Neural progenitor cell (in vitro differentiated cells): ENCODE results near the gene DTNB. TPM values are rescaled to one million over a fixed set of nuclear protein-coding genes. Genes with fewer than 3 reads are reported as not detected.

Experiments
- DNase-seq: peaks from one replicate; pipeline ENCODE4 v3.0.0-alpha.2; 2016; ENCODE audit warnings: low spot score
- H2AFZ ChIP-seq: fragments of 200-600 bp; sonication (generic); replicated peaks from 2 replicates; pipeline ENCODE4 v1.6.1; 2016; ENCODE audit warnings: antibody characterized with exemption
- H3F3A ChIP-seq: fragments of 200-600 bp; sonication (generic); 2 replicates; pipeline ENCODE4 v1.6.1; 2016; ENCODE audit warnings: antibody characterized with exemption, low read depth
- H3K27ac ChIP-seq: fragments of 200-600 bp; sonication (generic); 2 replicates; pipeline ENCODE4 v1.5.1; 2016; ENCODE audit warnings: mild to moderate bottlenecking
- H3K27me3 ChIP-seq: fragments of 200-600 bp; sonication (generic); 2 replicates; pipeline ENCODE4 v1.6.1; 2016; ENCODE audit warnings: mild to moderate bottlenecking, moderate library complexity
- H3K36me3 ChIP-seq: fragments of 200-600 bp; sonication (generic); 2 replicates; pipeline ENCODE4 v1.5.1; 2016
- H3K4me1 ChIP-seq: fragments of 200-600 bp; sonication (generic); 2 replicates; pipeline ENCODE4 v1.6.1; 2016; ENCODE audit warnings: mixed run types
- H3K4me2 ChIP-seq: fragments of 200-600 bp; sonication (generic); 2 replicates; pipeline ENCODE4 v1.6.1; 2016
- H3K4me3 ChIP-seq: fragments of 200-600 bp; sonication (generic); 2 replicates; pipeline ENCODE4 v1.5.1; 2016
- H3K79me2 ChIP-seq: fragments of 200-600 bp; sonication (generic); 2 replicates; pipeline ENCODE4 v1.6.1; 2016; ENCODE audit warnings: low read depth
- H3K9ac ChIP-seq: fragments of 200-600 bp; sonication (generic); 2 replicates; pipeline ENCODE4 v1.6.1; 2016
- H3K9me3 ChIP-seq: fragments of 200-600 bp; sonication (generic); 2 replicates; pipeline ENCODE4 v1.5.1; 2016; ENCODE audit warnings: low read depth
- H4K20me1 ChIP-seq: fragments of 200-600 bp; sonication (generic); 2 replicates; pipeline ENCODE4 v1.6.1; 2016; ENCODE audit warnings: low read depth
- H3K27ac Mint-ChIP-seq: 3 replicates; pipeline ENCODE4 v1.8.0; 2021; ENCODE audit warnings: mixed read lengths
- H3K27me3 Mint-ChIP-seq: 2 replicates; pipeline ENCODE4 v1.8.0; 2022; ENCODE audit warnings: low read depth, mild to moderate bottlenecking, inconsistent platforms, moderate library complexity, mixed read lengths; ENCODE audit not compliant: insufficient read depth
- H3K36me3 Mint-ChIP-seq: 3 replicates; pipeline ENCODE4 v1.8.0; 2021; ENCODE audit warnings: mixed read lengths
- H3K4me1 Mint-ChIP-seq: 3 replicates; pipeline ENCODE4 v1.8.0; 2021; ENCODE audit warnings: mixed read lengths
- H3K4me3 Mint-ChIP-seq: 3 replicates; pipeline ENCODE4 v1.8.0; 2021; ENCODE audit warnings: mild to moderate bottlenecking, moderate library complexity, mixed read lengths
- H3K9me3 Mint-ChIP-seq: 3 replicates; pipeline ENCODE4 v1.8.0; 2020; ENCODE audit warnings: mixed read lengths
- EZH2 ChIP-seq: fragments of 200-600 bp; sonication (generic); IDR thresholded peaks from 2 replicates; pipeline ENCODE4 v1.6.1; 2017; ENCODE audit warnings: antibody characterized with exemption, mild to moderate bottlenecking, moderate library complexity
- EZH2phosphoT487 ChIP-seq: fragments of 200-600 bp; sonication (generic); IDR thresholded peaks from 2 replicates; pipeline ENCODE4 v1.6.1; 2017; ENCODE audit warnings: antibody characterized with exemption
- microRNA counts: library from miRNA; unstranded; fragments of <30 nt; microRNA quantifications from one replicate; lab custom pipeline; 2016
- microRNA-seq: library from miRNA; unstranded; fragments of <30 nt; microRNA quantifications from one replicate; pipeline ENCODE4, GENCODE V29; 2016
- small RNA-seq: library from RNA; depleted of rRNA; stranded (forward); fragments of <200 nt; gene quantifications from one replicate; pipeline ENCODE3, GENCODE V24; 2015
- total RNA-seq: library from RNA; depleted of rRNA; stranded (reverse); fragments of >200 nt; gene quantifications from 2 replicates; pipeline ENCODE4 v1.2.3, GENCODE V29; 2015; ENCODE audit warnings: low replicate concordance
- TF ChIP-seq, protein P1 (sequence below): fragments of 200-600 bp; sonication (generic); IDR thresholded peaks from 2 replicates; pipeline ENCODE4 v1.5.1; 2017; ENCODE audit warnings: antibody characterized with exemption, mild to moderate bottlenecking

DTNB gene
- total RNA-seq, 1 donor from 2014 or later = 27.1 TPM

DNA sequence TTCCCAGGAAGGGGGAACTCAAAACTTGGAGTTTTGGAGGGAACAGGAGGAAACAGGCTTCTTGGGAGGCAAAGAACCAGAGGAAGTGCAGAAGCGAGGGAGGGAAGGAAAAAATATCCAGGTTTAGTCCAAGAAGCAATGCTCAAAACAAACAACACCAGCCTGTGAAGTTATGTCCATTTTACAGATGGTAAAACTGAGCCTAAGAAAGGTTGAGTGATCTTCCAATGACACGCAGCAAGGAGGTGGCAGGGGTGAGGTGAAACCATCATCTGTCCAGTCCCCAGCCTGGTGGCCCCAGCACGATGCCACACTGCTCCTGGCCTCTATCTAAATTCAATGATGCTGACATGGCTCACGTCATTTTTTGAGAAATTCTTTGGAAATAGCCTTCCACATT, 342.4 kb downstream of the DTNB start:
- H3K27me3 Mint-ChIP-seq = peaks cover 14% of the 10 kb centered on the region
- TF ChIP-seq EZH2 (no peak), EZH2phosphoT487 (no peak)
- TF ChIP-seq, protein P1, sequence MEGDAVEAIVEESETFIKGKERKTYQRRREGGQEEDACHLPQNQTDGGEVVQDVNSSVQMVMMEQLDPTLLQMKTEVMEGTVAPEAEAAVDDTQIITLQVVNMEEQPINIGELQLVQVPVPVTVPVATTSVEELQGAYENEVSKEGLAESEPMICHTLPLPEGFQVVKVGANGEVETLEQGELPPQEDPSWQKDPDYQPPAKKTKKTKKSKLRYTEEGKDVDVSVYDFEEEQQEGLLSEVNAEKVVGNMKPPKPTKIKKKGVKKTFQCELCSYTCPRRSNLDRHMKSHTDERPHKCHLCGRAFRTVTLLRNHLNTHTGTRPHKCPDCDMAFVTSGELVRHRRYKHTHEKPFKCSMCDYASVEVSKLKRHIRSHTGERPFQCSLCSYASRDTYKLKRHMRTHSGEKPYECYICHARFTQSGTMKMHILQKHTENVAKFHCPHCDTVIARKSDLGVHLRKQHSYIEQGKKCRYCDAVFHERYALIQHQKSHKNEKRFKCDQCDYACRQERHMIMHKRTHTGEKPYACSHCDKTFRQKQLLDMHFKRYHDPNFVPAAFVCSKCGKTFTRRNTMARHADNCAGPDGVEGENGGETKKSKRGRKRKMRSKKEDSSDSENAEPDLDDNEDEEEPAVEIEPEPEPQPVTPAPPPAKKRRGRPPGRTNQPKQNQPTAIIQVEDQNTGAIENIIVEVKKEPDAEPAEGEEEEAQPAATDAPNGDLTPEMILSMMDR = no peak
- H3K36me3 Mint-ChIP-seq = peaks cover 17% of the 10 kb centered on the region
- Histone ChIP-seq H3K9me3 (no peaks in the 10 kb centered on the region), H3F3A (no peaks in the 10 kb centered on the region), H2AFZ (no peak overlapping the region), H3K27ac (no peak overlapping the region), H3K4me1 (peaks cover under 1% of the 10 kb centered on the region), H4K20me1 (peaks cover 2% of the 10 kb centered on the region), H3K4me2 (no peak overlapping the region), H3K36me3 (no peaks in the 10 kb centered on the region), H3K9ac (no peak overlapping the region), H3K4me3 (no peak overlapping the region), H3K27me3 (peaks cover 18% of the 10 kb centered on the region), H3K79me2 (no peaks in the 10 kb centered on the region)
- H3K4me1 Mint-ChIP-seq = peaks cover 24% of the 10 kb centered on the region
- DNase-seq = no peak
- H3K9me3 Mint-ChIP-seq = peaks cover 19% of the 10 kb centered on the region
- H3K4me3 Mint-ChIP-seq = no peak overlapping the region
- H3K27ac Mint-ChIP-seq = peak overlapping the region; percentile 70

DNA sequence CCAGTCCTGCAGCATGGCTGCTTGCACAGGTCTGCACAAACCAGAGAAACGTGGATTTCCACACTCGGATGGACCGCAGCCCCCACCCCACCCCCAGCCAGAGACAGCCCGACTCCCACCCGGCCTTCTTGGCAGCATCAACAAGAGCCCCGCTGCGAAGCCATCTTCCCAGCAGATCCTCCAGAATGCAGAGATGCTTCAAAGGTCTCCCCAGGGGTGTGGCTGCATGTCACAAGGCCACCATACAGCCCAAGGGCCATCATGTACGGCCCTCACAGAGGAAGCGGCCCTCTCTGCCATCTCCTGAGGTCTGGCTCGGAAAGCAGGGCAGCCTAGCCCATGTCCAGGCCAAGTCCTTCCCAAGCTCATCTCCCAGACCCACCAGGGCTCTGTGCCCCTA, 343.1 kb downstream of the DTNB start:
- H3K4me1 Mint-ChIP-seq = peaks cover 19% of the 10 kb centered on the region
- no peaks in the 10 kb centered on the region for H3K4me1 ChIP-seq
- peaks cover 3% of the 10 kb centered on the region for H3F3A ChIP-seq
- H3K9me3 Mint-ChIP-seq = peaks cover 23% of the 10 kb centered on the region
- H3K27me3 ChIP-seq = peaks cover 11% of the 10 kb centered on the region
- no peak for TF ChIP-seq EZH2phosphoT487
- TF ChIP-seq, protein P1 = no peak
- TF ChIP-seq EZH2 = no peak
- no peak overlapping the region for H2AFZ ChIP-seq
- H3K4me2 ChIP-seq = no peak overlapping the region
- no peak overlapping the region for H3K9ac ChIP-seq
- H3K4me3 ChIP-seq = no peak overlapping the region
- no peaks in the 10 kb centered on the region for H3K36me3 ChIP-seq
- DNase-seq = no peak
- no peaks in the 10 kb centered on the region for H3K79me2 ChIP-seq
- no peaks in the 10 kb centered on the region for H4K20me1 ChIP-seq
- H3K27ac Mint-ChIP-seq = peak overlapping the region; percentile 70
- H3K36me3 Mint-ChIP-seq = peaks cover 17% of the 10 kb centered on the region
- H3K27me3 Mint-ChIP-seq = peaks cover 16% of the 10 kb centered on the region
- no peak overlapping the region for H3K27ac ChIP-seq
- H3K4me3 Mint-ChIP-seq = no peak overlapping the region
- H3K9me3 ChIP-seq = no peaks in the 10 kb centered on the region

DNA sequence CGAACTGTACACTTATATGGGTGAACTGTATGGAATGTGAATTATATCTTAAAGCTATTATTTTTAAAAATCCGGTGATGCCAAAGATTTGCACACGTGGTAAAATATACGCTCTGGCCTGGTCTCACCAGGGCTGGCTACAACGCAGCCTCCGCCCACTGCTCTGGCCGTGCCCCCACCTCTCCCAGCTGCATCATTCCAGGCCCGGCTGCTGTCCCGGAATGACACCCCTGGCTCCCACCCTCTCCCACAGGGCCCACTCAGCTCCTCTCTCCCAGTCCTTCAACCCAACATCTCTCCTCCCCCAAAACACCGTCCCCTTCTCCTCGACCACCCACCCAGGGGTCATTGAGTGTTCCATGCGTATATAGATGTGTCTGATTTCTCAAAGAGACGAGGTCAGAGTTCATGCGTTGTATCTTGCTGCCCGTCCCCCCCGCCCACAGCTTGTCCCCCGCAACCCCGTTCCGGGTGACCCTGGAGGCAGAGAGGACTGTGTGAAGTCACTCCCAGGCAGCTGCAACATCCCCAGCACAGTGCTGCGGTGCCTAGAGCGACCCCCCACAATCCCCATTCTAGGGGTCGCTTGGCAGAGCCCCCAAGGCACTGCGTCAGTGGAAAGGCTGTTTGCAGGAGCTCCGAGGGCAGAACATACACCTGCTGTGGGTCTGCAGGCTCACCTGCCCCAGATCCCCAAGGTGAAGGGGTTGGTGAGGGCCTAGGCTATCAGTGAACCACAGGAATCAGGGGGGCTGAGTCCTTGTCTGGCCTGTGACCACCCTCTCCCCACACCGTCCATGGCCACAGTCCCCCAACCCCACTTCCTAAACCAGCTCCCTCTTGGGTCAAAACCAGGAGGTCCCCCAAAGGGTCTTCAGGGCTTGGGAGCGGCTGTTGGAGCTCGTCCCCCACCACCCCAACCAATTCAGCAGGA, 345.0 kb downstream of the DTNB start:
- no peak for DNase-seq
- Histone ChIP-seq H3K9ac (no peak overlapping the region), H3K27ac (no peak overlapping the region), H3K4me2 (no peak overlapping the region), H2AFZ (no peak overlapping the region), H3F3A (peaks cover 3% of the 10 kb centered on the region), H3K4me1 (no peaks in the 10 kb centered on the region), H3K4me3 (no peak overlapping the region), H4K20me1 (no peaks in the 10 kb centered on the region), H3K27me3 (no peaks in the 10 kb centered on the region), H3K79me2 (no peaks in the 10 kb centered on the region), H3K9me3 (no peaks in the 10 kb centered on the region), H3K36me3 (no peaks in the 10 kb centered on the region)
- TF ChIP-seq EZH2 = no peak
- no peak for TF ChIP-seq EZH2phosphoT487
- TF ChIP-seq, protein P1 = no peak
- H3K27me3 Mint-ChIP-seq = peaks cover 16% of the 10 kb centered on the region
- no peak overlapping the region for H3K27ac Mint-ChIP-seq
- H3K4me3 Mint-ChIP-seq = peak overlapping the region; percentile 36
- H3K36me3 Mint-ChIP-seq = peaks cover 17% of the 10 kb centered on the region
- H3K9me3 Mint-ChIP-seq = peaks cover 23% of the 10 kb centered on the region
- peaks cover 19% of the 10 kb centered on the region for H3K4me1 Mint-ChIP-seq

MicroRNAs encoded within 50 kb of the gene (microRNA counts, 767-probe panel; counts per million panel counts)
- 460 counts per million, percentile 90 among the panel's probes with 10 or more counts for microRNA hsa-miR-1301 (lab: Ali Mortazavi, UCI)

Small RNAs within 50 kb of the gene (microRNA-seq; reads per million reads assigned to microRNA genes)
- 6.0 reads per million, percentile 29 among the genes with 10 or more reads in this experiment for gene MIR1301

Small RNAs within 50 kb of the gene (small RNA-seq; reads per million reads assigned to genes)
- 0.14 reads per million for gene MIR1301
- gene RF00019 = not detected

Other genes with a start within 250 kb of the DTNB start
- 8.7 and 9.8 TPM in 2 replicates for gene ASXL2, start 204.9 kb upstream of the DTNB start, total RNA-seq